Measurements from ENCODE around the gene TMEM132D.

Gene TMEM132D

GRCh38 chr12:129068684-129069083, 835.1 kb downstream of the TMEM132D start:
- H3K36me3 ChIP-seq (ENCODE audit: low read length) = no peaks in the 10 kb centered on the region
- no peak overlapping the region for H3K9ac ChIP-seq (ENCODE audit: low read length)
- H3K27ac ChIP-seq (ENCODE audit: low read depth, low read length) = no peak overlapping the region
- H3K4me3 ChIP-seq (ENCODE audit: insufficient read depth, low read length, poor library complexity, severe bottlenecking) = no peak overlapping the region
- no peaks in the 10 kb centered on the region for H3K27me3 ChIP-seq (ENCODE audit: low read length)
- H3K9me2 ChIP-seq (replicated peaks; ENCODE audit: insufficient read depth, low read length) = no peaks in the 10 kb centered on the region
- TF ChIP-seq, protein P1, sequence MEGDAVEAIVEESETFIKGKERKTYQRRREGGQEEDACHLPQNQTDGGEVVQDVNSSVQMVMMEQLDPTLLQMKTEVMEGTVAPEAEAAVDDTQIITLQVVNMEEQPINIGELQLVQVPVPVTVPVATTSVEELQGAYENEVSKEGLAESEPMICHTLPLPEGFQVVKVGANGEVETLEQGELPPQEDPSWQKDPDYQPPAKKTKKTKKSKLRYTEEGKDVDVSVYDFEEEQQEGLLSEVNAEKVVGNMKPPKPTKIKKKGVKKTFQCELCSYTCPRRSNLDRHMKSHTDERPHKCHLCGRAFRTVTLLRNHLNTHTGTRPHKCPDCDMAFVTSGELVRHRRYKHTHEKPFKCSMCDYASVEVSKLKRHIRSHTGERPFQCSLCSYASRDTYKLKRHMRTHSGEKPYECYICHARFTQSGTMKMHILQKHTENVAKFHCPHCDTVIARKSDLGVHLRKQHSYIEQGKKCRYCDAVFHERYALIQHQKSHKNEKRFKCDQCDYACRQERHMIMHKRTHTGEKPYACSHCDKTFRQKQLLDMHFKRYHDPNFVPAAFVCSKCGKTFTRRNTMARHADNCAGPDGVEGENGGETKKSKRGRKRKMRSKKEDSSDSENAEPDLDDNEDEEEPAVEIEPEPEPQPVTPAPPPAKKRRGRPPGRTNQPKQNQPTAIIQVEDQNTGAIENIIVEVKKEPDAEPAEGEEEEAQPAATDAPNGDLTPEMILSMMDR (IDR thresholded peaks at IDR 0.05; ENCODE audit: insufficient read depth, low read length, poor library complexity, severe bottlenecking) = no peak
- no peak for TF ChIP-seq EZH2phosphoT487 (conservative IDR thresholded peaks at IDR 0.05; ENCODE audit: low read length)
- no peaks in the 10 kb centered on the region for H3K79me2 ChIP-seq (ENCODE audit: insufficient read depth, low read length)
- H3F3A ChIP-seq (ENCODE audit: insufficient read depth) = no peaks in the 10 kb centered on the region
- no peak overlapping the region for H2AFZ ChIP-seq (ENCODE audit: low read depth, low read length, severe bottlenecking)
- H4K20me1 ChIP-seq (ENCODE audit: low read depth, low read length) = no peaks in the 10 kb centered on the region
- H3K9me3 ChIP-seq (ENCODE audit: insufficient read depth, low read length) = no peaks in the 10 kb centered on the region
- H3K4me2 ChIP-seq (ENCODE audit: low read depth, low read length, poor library complexity, severe bottlenecking) = no peak overlapping the region

GRCh38 chr12:129067491-129067890, 836.3 kb downstream of the TMEM132D start:
- Histone ChIP-seq H4K20me1 (ENCODE audit: low read depth, low read length) (no peaks in the 10 kb centered on the region), H3K36me3 (ENCODE audit: low read length) (no peaks in the 10 kb centered on the region), H3F3A (ENCODE audit: insufficient read depth) (no peaks in the 10 kb centered on the region), H3K79me2 (ENCODE audit: insufficient read depth, low read length) (no peaks in the 10 kb centered on the region), H3K4me3 (ENCODE audit: insufficient read depth, low read length, poor library complexity, severe bottlenecking) (no peak overlapping the region), H3K27me3 (ENCODE audit: low read length) (no peaks in the 10 kb centered on the region), H3K9me2 (replicated peaks; ENCODE audit: insufficient read depth, low read length) (no peaks in the 10 kb centered on the region), H3K4me2 (ENCODE audit: low read depth, low read length, poor library complexity, severe bottlenecking) (no peak overlapping the region), H2AFZ (ENCODE audit: low read depth, low read length, severe bottlenecking) (no peak overlapping the region), H3K27ac (ENCODE audit: low read depth, low read length) (no peak overlapping the region), H3K9ac (ENCODE audit: low read length) (no peak overlapping the region), H3K9me3 (ENCODE audit: insufficient read depth, low read length) (no peaks in the 10 kb centered on the region)
- no peak for TF ChIP-seq EZH2phosphoT487 (conservative IDR thresholded peaks at IDR 0.05; ENCODE audit: low read length)
- TF ChIP-seq, protein P1 (IDR thresholded peaks at IDR 0.05; ENCODE audit: insufficient read depth, low read length, poor library complexity, severe bottlenecking) = no peak

DNA sequence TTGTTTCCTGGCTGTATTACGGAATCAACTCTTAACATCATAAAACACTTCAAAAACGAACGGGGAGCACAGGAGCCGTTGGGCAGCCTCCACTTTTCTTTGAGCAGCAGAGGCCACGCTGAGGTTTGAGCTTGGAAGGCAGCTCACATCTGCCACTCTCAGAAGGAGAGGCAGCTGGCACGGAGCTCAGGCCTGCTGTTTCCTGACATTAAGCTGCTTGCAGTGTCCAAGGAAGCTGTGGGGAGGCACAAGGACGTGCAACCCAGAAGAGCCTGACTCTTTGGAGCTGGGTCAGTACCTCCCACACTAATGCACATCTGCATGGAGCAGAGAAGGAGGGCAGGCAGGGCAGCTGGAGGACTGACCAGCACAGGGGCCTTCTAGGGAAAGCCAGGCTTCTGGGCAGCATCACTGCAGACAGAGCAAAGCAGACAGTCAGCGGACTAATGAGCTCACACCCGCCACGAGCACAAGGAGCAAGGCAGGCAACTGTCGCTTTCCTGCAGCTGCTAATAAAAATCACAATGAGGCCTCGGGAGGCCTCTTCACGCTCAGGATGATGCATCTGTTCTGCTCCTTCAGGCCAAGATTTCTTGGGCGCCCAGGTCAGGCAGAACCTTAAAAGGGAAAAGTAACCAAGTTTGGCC, 839.5 kb downstream of the TMEM132D start:
- no peaks in the 10 kb centered on the region for H4K20me1 ChIP-seq (ENCODE audit: low read depth, low read length)
- no peak overlapping the region for H3K4me2 ChIP-seq (ENCODE audit: low read depth, low read length, poor library complexity, severe bottlenecking)
- H3K27ac ChIP-seq (ENCODE audit: low read depth, low read length) = no peak overlapping the region
- H3K27me3 ChIP-seq (ENCODE audit: low read length) = no peaks in the 10 kb centered on the region
- H3K4me3 ChIP-seq (ENCODE audit: insufficient read depth, low read length, poor library complexity, severe bottlenecking) = no peak overlapping the region
- H2AFZ ChIP-seq (ENCODE audit: low read depth, low read length, severe bottlenecking) = no peak overlapping the region
- no peaks in the 10 kb centered on the region for H3K79me2 ChIP-seq (ENCODE audit: insufficient read depth, low read length)
- no peak overlapping the region for H3K9ac ChIP-seq (ENCODE audit: low read length)
- H3K9me2 ChIP-seq (replicated peaks; ENCODE audit: insufficient read depth, low read length) = no peaks in the 10 kb centered on the region
- no peaks in the 10 kb centered on the region for H3K9me3 ChIP-seq (ENCODE audit: insufficient read depth, low read length)
- H3K36me3 ChIP-seq (ENCODE audit: low read length) = no peaks in the 10 kb centered on the region
- TF ChIP-seq, protein P1 (IDR thresholded peaks at IDR 0.05; ENCODE audit: insufficient read depth, low read length, poor library complexity, severe bottlenecking) = no peak
- TF ChIP-seq EZH2phosphoT487 (conservative IDR thresholded peaks at IDR 0.05; ENCODE audit: low read length) = no peak
- H3F3A ChIP-seq (ENCODE audit: insufficient read depth) = no peaks in the 10 kb centered on the region

All from SU-DHL-6 (cell line).